ENCODE results near the gene B3GALT5. TPM values are rescaled to one million over a fixed set of nuclear protein-coding genes. Genes with fewer than 3 reads are reported as not detected.
A peak's percentile ranks its signal among the peaks of the same experiment; 100 is the strongest.

The B3GALT5 gene, protein sequence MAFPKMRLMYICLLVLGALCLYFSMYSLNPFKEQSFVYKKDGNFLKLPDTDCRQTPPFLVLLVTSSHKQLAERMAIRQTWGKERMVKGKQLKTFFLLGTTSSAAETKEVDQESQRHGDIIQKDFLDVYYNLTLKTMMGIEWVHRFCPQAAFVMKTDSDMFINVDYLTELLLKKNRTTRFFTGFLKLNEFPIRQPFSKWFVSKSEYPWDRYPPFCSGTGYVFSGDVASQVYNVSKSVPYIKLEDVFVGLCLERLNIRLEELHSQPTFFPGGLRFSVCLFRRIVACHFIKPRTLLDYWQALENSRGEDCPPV
- 1 to 10 TPM; 2.7 to 2.8 TPM for total RNA-seq
- polyA plus RNA-seq (ENCODE audit: insufficient read depth, low read depth, low replicate concordance): 1.0 TPM
- long read RNA-seq, donor 1: 0 reads
- long read RNA-seq, donor 2: 0 reads

DNA sequence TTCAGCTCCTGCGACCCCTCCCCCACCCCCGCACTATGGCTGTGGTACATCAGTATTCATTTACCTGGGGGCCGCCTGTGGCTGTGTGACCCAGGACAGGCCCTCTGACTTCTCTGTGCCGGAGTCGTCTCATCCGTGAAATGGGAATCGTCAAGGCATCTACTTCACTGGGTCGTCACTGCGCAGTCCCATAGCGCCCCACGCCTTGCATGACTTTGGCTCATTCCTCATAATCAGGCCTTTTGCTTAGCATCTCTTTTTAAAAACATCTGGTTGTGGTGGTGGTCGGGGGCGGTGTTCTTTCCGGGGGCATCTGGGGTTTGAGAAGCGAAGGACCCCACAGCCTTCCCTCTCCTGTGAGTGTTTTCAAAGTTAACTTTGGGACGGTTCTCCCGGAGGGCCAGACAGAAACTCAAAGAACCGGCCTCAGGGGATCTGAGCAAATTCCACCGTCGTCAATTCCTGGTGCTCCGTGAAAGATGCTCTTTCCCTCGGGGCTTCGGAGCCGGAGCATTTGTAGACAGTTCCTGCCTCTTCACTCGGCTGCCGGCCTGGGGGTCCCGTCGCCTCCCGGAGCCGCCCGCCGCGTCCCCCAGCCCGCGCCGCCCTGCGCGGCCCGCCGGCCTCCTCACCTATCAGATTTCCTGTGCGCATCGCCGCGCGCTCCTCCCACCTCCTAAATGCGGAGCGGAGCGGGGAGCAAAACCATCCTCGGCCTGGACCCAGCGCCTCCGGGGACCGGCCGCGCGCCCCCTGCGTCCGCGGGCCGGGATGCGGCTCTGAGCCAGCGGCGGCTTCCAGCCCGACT lies at the start of gene B3GALT5:
Gene B3GALT5 (plus strand): TSS at position 708 of the 808 bp plus-strand sequence. CDS start 47,620 bp downstream, outside the sequence.
- Histone ChIP-seq H3K4me1 (no peaks in the 10 kb centered on the region), H3K9me3 (no peaks in the 10 kb centered on the region), H3K4me3 (peak within 1 kb of the TSS; percentile 36 to 43), H3K27me3 (no peaks in the 10 kb centered on the region), H3K27ac (no peak within 1 kb of the TSS), H3K36me3 (ENCODE audit: low read depth, missing control alignments) (no peaks in the 10 kb centered on the region)
- intact Hi-C loops (cut with DNase I; ENCODE audit: low total_unique reads): no loop called here
- DNase-seq: peak; percentile 24
- no peak for TF ChIP-seq POLR2A (IDR thresholded peaks at IDR 0.05)
- TF ChIP-seq, protein P1, sequence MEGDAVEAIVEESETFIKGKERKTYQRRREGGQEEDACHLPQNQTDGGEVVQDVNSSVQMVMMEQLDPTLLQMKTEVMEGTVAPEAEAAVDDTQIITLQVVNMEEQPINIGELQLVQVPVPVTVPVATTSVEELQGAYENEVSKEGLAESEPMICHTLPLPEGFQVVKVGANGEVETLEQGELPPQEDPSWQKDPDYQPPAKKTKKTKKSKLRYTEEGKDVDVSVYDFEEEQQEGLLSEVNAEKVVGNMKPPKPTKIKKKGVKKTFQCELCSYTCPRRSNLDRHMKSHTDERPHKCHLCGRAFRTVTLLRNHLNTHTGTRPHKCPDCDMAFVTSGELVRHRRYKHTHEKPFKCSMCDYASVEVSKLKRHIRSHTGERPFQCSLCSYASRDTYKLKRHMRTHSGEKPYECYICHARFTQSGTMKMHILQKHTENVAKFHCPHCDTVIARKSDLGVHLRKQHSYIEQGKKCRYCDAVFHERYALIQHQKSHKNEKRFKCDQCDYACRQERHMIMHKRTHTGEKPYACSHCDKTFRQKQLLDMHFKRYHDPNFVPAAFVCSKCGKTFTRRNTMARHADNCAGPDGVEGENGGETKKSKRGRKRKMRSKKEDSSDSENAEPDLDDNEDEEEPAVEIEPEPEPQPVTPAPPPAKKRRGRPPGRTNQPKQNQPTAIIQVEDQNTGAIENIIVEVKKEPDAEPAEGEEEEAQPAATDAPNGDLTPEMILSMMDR (IDR thresholded peaks at IDR 0.05): no peak
- 3 to 6% methylated on average over 21 to 46 of the region's 63 CpGs for WGBS, 2 donors

DNA sequence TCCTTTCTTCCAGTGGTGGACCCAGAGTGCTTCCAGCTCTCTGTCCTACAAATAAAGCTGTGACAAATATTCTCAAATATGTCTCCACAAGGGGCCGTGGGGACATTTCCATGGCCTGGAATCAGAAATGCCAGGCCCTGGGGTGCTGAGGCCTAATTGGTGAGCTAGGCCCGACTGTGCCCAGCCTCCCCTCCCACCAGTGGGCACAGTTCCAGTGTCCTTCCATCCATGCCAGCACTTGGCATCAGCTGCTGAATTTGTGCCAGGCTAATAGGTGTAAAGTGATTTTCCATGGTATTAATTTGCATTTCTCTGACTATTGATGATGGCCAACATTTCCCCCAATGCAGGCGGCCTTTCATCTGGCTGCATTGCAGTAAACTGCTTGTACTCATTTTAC lies 48.5 kb upstream of the B3GALT5 start:
- TF ChIP-seq POLR2A (IDR thresholded peaks at IDR 0.05): no peak
- TF ChIP-seq, protein P1 (IDR thresholded peaks at IDR 0.05): no peak
- H3K9me3 ChIP-seq: no peaks in the 10 kb centered on the region
- no peaks in the 10 kb centered on the region for H3K4me1 ChIP-seq
- H3K27me3 ChIP-seq: no peaks in the 10 kb centered on the region
- H3K36me3 ChIP-seq (ENCODE audit: low read depth, missing control alignments): no peaks in the 10 kb centered on the region
- DNase-seq: no peak
- no peak overlapping the region for H3K27ac ChIP-seq
- H3K4me3 ChIP-seq: no peak overlapping the region
- 80% methylated on average over 3 of the region's 3 CpGs for WGBS, 2 donors
- intact Hi-C loops (cut with DNase I; ENCODE audit: low total_unique reads): no loop called here

DNA sequence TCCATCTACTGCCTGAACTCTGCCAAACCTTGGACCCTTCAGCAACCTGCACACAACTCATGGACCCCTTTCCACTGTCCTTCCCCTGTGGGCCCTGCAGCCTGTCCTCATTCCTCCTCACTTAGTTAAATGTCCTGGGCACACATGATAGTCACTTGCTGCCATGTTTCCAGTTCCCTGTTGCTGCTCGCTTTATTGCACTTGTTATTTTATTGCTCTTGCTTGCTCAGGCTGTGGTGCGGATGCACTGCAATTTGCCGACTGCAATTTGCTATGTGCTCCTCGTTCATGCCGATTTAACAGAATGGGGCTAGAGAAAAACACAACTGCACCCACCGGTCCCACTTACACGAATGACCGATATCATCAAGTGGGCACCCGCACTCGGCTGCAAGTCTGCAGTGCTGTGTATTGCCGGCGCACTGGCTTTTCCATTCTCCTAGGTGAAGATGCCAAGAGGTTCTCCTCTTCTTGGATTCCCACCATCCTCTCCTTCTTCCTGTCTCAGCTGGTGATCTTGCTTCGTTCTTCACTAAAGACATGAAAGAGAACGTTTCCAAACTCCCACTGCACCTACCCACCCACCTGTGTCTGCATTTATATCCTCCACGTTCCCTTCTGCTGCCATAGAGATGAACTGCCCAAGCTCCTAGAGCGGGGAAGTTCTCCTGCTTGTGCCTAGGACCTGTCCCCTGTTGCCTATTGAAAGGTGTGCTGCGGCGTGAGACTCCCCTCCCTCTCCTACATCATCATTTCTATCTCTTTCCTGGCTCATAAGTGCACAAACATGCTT lies 45.4 kb upstream of the B3GALT5 start:
- WGBS, 2 donors: 87 to 89% methylated on average over 15 to 18 of the region's 18 CpGs
- Histone ChIP-seq H3K4me3 (no peak overlapping the region), H3K9me3 (no peaks in the 10 kb centered on the region), H3K4me1 (no peaks in the 10 kb centered on the region), H3K36me3 (ENCODE audit: low read depth, missing control alignments) (no peaks in the 10 kb centered on the region), H3K27ac (no peak overlapping the region), H3K27me3 (no peaks in the 10 kb centered on the region)
- TF ChIP-seq, protein P1 (IDR thresholded peaks at IDR 0.05): no peak
- TF ChIP-seq POLR2A (IDR thresholded peaks at IDR 0.05): no peak
- no peak for DNase-seq
- intact Hi-C loops (cut with DNase I; ENCODE audit: low total_unique reads): no loop called here

DNA sequence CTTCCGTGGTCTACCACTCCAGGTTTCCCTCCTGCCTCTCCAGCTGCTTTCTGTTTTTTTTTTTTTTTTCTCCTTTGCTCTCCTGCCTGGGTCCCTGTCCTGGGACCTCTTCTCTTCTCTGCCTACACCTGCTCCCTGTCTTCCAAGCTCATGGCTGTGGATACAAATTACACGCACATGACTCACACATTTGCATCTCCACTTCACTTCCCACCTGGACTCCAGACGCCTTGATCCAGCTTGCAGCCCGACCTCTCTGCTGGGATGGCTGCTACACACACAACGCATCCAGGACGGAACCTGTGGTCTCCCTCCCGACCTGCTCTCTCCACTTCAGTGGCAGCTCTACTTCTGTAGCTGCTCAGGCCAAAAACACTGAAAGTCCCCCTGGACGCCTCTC lies 44.4 kb upstream of the B3GALT5 start:
- TF ChIP-seq, protein P1 (IDR thresholded peaks at IDR 0.05): no peak
- TF ChIP-seq POLR2A (IDR thresholded peaks at IDR 0.05): no peak
- Histone ChIP-seq H3K36me3 (ENCODE audit: low read depth, missing control alignments) (no peaks in the 10 kb centered on the region), H3K4me3 (no peak overlapping the region), H3K27me3 (no peaks in the 10 kb centered on the region), H3K27ac (no peak overlapping the region), H3K9me3 (no peaks in the 10 kb centered on the region), H3K4me1 (no peaks in the 10 kb centered on the region)
- intact Hi-C loops (cut with DNase I; ENCODE audit: low total_unique reads): no loop called here
- WGBS, 2 donors: 66 to 79% methylated on average over 8 of the region's 8 CpGs
- DNase-seq: no peak

All from testis (tissue), 5 donors.